Measurements from ENCODE around the gene TRMT1.

TRMT1 gene

DNA sequence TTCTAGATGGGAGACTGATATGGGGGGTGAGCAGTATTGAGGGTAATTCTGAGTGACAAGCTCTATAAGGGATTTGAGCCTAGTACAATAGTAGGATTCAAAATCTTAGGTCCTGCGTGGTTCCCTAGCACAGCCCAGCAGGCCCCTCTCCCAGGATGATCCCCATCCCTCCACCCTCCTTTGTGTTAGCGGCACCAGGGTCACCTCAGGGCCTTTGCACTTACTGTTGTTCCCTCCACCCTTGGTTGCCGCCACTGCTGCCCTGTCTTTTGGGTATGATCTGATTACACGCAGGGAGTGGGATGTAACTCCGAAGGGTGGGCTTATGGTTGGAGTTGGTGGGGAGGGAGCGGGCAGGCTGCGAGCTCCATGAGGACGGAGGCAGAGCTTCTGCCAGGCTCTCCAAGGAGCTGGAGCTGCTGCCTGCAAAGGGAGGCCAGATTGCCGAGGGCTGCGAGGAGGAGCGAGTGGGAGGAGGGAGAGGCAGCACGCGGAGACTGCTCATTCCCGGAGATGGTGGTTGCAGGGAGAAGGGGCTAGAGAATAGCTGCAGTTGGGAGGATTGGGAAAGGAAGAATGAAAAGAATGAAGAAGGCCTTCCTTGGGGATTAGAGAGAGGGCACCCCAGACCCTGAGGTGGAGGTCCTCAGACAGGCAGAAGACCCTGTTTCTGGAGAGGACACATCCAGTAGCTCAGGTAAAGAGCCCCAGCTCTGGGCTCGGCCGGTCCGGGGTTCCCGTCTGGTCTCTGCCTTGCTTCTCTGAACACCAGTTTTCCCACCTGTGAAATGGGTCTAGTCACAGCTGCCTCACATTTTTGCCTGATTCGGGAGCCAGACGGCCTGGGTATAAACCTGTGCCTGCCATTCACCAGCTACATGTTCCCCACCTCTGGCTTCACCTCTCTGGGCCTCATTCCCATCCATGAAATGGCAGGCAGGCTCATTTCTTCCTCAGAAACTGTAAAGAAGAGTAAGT is 6.7 kb upstream of the TRMT1 start:
- no peak for DNase-seq

DNA sequence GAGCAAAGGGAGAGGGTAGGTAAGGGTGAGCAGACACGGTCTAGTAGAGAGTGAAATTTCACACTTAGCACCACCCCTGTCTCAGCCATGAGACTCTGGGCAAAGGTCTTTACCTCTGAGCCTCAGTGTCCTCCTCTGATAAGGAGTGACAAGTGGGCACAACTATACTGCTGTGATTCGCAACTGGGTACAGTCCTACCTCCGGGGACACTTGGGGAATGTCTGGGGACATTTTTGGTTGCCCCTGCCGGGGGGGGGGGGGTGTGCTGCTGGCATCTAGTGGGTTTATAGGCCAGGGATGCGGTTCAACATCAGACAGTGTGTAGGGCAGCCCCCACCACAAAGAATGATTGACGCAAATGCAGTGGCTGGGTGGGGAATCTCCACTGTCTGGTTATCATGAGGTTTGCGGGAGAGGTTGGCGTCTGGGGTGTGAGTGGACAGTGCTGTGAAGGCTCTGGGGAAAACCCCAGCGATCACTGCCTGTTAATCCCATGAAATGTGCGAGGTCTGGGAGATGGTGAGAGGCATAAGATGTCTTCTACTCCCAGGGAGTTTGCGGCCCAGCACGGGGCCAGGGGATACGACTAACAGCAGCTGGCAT is 5.8 kb upstream of the TRMT1 start:
- no peak for DNase-seq

DNA sequence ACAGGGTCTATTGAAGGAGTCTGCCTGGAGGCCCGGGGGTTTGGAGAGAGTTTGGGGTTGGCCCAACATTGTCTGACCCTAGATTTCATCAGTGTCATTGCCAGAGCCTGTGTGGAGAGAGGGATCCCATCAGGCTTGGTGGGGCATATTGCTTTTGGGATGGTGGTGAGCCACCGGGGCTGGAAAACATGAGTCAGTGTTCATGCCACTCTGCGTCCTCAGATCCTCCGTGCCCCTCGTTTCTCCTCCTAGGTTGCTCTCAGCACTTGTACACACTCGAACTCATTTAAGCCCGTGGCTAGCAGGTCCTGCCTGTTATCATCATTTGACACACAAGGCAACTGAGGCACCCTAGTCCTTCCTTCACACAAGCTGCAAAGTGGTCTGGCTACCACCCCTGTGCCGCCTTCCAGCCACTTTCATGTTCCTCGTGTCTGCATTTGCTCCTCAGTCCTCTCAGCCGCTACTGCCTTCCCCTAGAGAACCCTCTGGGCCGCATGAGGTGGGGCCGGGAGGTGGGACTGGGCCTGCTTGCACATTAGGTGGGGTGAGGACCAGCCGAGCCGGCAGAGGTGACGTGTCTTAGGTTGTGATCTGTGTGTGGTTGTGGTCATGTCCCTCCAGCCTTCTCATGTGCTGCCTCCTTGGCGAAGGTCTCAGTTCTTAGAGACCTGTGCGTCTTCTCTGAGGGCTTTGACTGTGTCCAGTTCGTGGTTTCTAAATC is 5.2 kb upstream of the TRMT1 start:
- no peak for DNase-seq

DNA sequence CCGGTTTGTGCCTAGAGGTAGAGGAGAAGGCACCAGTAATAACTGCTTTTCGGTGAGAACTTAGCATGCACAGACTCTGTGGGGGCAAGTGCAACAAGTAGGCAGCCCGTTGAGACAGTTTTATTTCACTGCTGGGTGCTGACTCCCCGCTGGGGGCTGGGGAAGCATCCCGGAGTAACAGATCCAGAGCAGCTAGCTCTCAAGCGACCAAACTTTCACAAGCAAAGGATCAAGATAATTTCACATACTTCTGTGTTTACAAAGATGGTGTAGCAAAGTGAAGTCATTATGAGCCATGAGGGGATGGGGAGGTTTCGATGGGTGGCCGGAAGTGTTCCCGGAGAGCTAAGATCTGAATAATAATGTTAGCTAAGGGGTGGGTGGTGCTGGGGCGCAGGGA is 4.3 kb upstream of the TRMT1 start:
- DNase-seq, result no peak

DNA sequence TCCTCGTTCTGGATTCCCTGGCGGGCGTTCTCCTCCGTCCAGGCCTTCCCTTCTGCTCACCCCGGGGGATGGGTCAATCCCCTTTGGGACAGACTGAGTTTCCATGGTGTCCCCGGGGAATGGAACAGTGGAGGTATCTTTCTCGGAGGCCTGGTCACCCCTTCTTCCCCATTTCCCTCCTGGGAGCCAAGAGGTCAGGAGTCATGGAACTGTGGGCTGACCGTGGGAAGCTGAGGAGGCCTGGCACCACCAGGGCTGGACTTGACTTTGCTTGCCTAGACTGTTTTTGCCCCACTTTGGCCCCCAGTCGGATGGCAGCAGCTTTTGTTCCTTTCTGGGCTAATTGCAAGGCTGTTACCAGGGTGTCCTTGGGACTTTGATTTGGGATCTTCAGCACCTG is 3.5 kb upstream of the TRMT1 start:
- DNase-seq, result no peak

DNA sequence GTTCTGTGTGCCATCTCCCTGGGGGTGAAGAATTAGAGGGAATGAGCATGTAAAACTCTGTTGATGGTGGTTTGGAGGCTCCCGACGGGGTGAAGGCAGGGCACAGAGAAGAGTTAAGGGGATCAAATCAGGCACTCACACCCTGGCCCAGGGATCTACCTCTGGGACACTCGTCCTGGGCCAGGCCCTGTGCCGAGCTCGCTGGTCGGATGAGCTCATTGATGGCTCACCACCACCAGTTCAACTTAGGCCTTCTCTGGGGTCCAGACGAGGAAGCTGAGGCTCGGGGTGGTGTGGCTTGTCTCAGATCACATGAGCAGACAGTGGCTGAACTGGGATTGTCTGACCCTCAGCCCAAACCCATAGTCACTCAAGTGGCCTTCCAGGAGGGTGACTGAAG is 3.1 kb upstream of the TRMT1 start:
- DNase-seq, result no peak

DNA sequence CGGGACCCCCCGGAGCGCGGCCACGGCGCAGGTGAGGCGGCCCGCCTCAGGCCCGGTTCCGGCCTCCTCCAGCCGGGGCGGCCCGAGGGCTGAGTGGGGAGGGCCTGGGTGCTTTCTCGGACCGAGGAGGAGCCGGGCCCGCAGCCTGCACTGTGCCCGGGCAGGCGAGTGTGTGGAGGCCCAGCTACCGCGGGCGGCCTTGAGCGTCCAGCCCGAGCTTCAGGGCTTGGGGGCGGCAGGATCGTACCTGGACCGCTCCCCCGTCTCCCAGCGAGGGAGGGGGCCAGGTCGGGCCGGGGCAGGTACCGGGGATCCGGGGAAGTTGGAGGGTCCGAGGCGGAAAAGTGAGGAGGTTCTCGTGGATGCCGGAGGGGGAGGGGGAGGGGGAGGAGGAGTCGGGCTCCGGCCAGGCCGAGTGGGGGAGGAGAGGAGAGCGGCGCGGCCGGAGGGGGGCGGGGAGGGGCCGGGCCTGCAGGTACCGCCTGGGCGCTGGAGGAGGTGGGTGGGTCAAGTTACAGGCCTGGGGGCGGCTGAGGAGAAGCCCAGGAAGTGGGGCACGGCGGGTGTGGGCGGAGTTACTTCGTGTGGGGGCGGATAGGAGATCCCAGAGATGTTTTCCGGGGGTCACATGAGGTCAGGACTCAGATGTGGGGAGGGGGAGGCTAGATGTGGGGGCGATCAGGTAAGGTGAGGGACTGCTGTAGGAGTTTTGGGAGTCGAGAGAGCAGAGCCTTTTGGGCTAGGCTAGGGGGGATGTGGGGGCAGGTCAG is 2.1 kb upstream of the TRMT1 start:
- no peak for DNase-seq

DNA sequence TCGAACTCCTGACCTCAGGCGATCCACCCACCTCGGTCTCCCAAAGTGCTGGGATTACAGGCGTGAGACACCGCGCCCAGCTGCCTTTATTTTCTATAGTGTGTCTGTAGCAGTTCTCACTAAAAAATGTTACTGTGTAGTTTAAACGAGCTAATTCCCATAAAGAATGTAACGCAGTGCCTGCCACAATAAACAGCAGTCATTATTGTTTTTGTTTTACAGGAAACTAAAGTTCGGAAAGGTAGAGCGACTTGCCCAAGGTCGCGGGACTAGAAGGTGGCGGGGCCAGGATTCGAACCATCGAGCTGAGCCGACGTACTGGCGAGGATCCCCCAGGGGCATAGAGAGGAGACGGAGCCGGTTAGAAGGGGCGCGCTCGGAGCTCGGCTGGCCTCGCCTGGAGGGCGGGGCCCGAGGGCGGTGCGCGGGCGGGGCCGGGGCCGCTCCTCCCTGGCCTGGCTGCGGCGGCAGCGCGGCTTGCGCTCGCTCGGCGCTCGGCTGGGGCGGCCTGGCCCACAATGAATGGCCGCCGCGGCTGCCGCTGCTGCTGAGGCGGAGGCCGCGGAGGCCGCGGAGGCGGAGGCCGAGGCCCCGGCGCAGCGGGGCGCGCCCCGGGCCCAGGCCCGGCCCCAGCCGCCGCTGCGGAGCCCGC is 1.4 kb upstream of the TRMT1 start, which contains the start of gene NACC1:
Gene NACC1 (plus strand): TSS at position 493 of the 652 bp plus-strand sequence. CDS start 16,944 bp downstream, outside the sequence.
- DNase-seq, result peak; percentile 83

DNA sequence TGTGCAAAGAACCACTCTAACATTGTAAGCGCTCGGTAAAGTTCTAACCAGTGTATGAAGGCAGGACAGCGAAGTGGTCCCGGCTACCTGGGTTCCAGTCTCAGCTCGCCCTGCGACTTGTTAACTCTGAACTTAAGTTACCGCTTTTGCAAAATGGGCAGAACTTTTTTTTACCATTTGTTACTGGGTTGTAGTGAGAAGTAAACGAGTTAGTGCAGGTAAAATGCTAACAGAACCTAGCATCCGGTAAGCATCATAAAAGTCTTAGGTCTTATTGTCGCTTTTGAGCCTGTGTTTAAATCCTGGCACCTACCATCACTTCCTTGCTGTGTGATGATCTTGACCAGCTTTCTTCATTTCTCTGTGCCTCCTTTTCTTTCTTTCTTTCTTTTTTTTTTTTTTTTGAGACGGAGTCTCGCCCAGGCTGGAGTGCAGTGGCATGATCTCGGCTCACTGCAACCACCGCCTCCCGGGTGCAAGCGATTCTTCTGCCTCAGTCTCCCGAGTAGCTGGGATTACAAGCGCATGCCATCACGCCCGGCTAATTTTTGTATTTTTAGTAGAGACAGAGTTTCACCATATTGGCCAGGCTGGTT is 734 bp upstream of the TRMT1 start:
- no peak for DNase-seq

DNA sequence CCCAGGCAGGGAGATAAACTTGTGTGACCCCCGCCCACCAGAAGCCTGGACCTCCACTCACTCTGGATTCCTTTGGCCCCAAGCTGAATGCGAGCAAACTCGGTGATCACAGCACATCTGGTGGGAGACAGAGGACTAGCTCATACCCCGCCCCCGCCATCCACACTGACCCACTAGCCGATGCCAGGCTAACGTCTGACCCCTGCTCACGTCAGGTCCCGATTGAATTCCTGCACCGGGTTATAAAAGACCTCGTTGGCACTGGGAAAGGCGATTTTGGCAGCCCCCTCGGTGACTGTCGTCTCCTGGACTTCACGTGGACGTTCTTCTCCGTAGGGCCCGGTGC is 631 bp downstream of the TRMT1 start:
- DNase-seq, result no peak

DNA sequence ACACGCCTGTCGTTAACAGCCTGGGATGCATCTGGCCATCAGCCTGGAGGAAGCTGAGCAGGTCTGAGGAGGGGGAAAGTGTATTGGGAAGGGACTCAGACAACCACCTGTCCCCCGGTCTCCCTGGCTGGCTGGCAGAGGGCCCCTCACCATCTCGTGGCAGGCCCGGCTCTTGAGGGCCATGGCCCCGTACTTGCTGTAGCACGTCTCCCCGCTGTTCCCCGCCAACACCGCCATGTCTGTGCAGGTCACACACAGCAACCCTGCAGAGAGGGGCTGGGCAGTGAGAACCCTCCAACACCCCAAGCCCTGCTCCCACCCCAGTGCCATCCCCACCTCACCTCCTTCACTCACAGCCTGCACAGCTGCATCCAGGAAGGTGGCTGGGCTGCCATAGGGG is 4.0 kb downstream of the TRMT1 start:
- DNase-seq, result no peak

DNA sequence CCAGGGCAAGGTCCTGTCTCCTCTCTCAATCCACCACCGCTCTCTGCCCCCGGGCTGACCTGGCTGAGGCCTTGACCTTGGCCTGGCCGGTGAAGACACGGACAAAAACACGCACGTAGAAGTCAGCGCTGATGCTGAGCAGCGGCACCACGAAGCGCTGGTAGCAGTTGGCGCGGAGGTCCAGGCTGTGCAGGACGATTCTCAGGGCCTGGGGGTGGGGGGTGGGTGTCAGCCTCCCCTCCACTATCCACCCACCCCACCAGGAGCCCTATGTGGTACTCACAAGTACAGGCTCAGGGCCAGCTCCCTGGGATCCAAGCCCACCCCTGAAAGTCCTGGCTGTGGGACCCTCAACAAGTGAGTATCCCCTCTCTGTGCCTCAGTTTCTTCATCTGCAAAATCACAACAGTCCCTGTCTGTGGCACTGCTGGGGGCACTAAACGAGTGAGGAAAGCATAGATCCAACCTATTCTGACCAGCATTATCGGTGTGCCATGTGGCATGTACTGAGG is 6.4 kb downstream of the TRMT1 start:
- no peak for DNase-seq

DNA sequence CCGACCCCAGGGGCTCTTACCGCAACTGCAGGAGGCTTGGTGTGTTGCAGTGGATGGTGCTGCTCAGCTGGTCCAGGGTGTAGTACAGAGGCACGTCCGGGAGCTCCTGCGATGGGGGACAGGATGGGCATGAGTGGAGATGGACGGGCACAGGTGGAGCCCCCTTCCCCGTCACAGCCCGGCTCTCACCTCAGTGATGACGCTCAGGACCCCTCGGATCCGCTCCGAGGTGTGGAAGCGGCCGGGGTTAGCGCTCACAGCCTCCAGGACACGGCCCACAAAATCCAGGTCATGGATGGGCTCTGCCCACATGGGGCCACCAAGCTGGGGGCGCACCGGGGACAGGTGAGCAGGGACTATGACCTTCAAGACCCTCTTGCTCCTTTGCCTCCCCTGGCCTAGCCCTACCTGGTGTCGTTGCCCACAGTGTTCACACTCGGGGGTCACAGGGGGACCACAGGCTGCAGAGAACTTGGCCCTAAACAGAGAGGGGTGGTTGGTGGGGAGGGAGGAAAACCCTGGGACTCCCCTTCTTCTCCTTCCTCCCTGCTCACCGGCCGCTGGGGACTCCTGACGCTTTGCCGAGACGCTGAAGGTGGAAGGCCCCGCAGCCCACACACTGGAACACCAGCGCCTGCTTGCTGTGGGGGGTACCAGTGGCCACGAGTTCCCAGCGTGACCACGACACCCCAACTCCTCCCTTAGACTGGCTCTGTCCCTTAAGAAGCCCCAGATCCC is 7.0 kb downstream of the TRMT1 start:
- DNase-seq, result no peak

DNA sequence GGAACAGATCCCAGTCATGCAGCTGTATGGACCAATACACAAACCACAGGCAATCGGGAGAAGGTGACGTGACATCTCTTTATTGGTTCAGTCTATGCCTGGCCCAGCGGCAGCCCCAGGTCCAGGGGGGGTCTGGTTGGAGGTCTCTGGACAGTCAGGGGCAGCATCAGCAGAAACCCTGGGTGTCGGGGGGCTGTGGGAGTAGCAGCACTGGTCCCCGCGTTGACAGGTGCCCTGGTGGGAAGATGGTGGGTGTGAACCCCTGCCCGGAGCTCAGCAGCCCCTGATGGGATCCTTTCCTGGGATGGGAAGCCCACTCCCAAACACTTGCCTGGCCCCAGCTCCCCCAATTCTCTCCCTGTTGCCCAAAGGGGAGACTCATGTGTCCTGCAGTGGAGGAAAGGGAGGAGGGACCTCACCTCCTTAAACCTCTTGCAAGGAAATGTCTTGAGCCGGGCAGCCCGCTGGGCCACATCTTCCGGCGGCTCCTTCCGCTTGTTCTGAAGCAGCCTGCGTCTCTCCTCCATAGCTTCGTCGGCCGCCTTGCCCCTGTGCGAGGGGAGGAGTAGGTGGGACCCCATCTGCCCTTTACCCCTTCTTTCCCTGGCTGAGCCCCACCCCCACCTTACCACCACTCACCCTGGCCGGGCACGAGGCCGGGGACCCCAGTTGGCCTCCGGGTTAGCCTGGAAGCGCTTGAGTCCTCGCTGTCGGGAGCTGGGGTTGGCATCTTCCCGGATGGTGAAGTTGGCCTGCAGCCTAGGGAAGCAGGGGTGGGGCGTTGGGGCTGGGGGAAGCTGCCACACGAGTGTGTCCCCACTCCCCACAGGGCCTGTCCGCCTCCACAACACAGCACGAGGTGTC is 11.5 kb downstream of the TRMT1 start:
- no peak for DNase-seq

DNA sequence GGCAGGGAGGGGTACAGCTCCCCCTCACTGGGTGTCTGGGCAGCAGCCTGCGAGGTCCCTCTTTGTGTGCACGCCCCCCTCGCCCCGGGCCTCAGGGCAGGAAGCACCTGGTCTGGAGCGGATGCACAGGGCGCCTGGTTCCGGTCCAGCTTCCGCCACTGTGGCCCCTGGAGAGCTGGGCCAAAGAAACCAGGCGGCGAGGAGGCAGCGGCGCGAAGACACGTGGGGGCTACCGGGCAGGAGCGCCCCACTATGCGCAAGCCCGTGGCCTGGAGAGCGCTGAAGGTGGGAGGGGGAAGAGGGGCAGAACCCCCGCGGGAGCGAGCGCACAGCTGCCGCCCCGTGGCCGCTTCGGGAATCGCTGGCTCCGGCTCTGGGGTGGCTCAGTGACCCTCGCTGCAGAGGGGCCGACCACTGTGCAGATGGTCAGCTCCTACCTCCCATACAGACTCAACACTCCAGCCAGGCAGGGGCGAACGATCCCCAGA is 12.1 kb downstream of the TRMT1 start:
- peak; percentile 47 for DNase-seq

DNA sequence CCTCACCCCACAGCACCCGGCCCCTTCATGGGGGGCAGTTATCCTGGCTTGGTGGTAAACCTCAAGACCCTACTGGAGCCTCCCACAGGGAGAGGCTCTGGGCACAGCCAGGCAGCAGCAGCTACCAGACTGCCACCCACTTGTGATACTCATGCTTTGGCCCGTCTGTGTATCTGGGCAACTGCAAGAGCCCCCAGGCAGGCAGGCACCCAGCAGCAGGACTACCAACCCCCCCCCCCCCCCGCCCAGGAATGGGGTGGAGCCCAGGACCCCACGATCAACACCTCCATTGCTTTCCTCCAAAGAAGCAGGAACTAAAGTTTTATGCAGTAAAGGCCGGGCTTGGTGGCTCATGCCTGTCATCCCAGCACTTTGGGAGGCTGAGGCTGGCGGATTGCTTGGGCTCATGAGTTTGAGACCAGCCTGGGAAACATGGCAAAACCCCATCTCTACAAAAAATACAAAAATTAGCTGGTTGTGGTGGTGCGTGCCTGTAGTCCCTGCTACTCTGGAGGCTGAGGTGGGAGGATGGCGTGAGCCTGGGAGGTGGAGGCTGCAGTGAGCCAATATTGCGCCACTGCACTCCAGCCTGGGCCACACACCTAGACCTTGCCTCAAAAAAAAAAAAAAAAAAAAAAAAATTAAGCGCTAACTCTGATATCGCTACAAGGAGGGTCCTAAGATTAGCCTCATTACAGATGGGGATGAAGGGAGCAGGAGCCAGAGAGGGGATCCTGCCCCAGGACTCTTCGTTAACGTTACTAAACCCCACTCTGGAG is 12.8 kb downstream of the TRMT1 start:
- DNase-seq, result no peak

DNA sequence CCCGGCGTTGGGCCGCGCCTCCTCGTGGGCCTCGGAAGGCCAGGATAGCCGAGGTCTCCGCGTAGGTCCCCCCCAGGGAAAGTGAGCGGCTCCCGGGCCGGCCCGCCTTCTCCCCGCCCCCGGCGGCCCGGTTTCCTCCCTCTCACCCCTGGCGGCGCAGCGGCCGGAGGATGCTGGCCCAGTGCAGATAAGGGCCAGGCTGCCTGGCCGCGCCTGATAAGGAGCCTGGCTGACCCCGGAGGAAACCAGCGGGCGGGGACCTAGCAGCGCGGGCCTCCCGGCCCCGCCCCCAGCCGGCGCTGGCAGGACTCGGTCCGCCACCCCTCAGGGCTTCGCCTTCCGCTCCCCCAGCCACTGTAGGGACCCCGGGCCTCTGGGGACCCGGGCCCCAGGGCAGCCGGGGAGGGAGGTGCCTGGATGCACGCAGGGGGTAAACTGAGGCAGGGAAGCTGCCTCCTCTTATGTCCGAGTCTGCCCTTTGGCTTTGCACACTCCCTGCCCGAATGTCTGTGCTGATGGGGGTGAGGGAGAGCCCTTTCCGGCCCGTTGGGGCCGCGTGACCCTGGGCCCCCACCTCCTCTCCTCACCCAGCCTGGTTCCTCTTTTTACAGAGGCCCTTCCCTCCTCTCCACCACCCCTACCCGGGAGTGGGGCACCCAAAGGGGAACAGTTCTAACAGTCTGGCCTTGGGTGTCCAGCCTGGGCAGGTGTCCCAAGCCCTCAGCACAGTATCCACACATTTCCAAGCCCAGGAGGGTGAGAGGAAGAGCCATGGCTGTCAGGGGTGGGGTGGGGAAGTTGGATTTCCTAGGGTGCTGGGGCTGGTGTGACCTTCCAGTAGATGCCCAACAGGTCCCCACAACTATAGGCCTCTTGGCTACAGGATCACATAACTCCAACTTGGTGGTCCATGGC is 13.6 kb downstream of the TRMT1 start, which contains the start of gene LYL1:
Gene LYL1 (minus strand): TSS at position 193 of the 915 bp plus-strand sequence. CDS start 1,687 bp downstream, outside the sequence.
- no peak for DNase-seq

DNA sequence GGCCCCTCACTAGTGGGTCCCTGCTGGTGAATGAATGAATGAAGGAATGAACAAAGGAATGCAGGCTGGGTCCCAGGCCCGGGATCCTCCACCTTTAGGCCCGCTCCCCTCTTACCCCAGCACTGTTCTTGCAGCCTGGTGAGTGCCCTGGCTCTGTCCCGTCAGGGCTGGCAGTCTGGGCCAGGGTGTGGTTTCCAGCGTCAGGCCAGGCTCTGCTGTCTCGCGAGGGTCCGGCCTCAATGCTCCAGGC is 14.2 kb downstream of the TRMT1 start:
- DNase-seq, result no peak

All from activated CD4-positive, alpha-beta T cell treated with anti-CD3 and anti-CD28 coated beads for 1 hour (primary cell).